Sciatic nerve (tissue), 1 donor: ENCODE measurements around the gene NFASC. TPM values are rescaled to one million over a fixed set of nuclear protein-coding genes. Genes with fewer than 3 reads are reported as not detected.

ENCODE experiments used
- total RNA-seq: library from RNA; stranded (reverse); fragmentation: NEBNext Ultra II Directional; extraction: Animal tissue kit (Norgen Biotek cat#: 25700); gene quantifications from one replicate; pipeline ENCODE4 v1.2.1, GENCODE V29; 2021
- donor health status: DM: no; HTN: no; CAD: no.

The NFASC gene
- total RNA-seq, 1 donor from 2014 or later, result 140 TPM

Other genes starting within 250 kb of the NFASC start
- gene LRRN2, start 185.1 kb upstream of the NFASC start, total RNA-seq, result 12.0 TPM
- 8.0 TPM for gene CNTN2, start 172.3 kb downstream of the NFASC start, total RNA-seq
- gene TMEM81, start 213.6 kb downstream of the NFASC start, total RNA-seq, result 2.8 TPM